Bronchial epithelial cell (primary cell): ENCODE data around the gene DLG1. TPM values are rescaled to one million over a fixed set of nuclear protein-coding genes. Genes with fewer than 3 reads are reported as not detected.

Source experiments
- DNase-seq: peaks from one replicate; pipeline ENCODE4 v3.0.0-alpha.2; 2010; ENCODE audit warnings: low read depth
- FAIRE-seq: peaks from 2 replicates; lab custom pipeline; 2011; peaks lifted over from hg19 to GRCh38; lab: Jason Lieb, UNC
- H3K27me3 ChIP-seq: 2 replicates; pipeline ENCODE4 v1.5.1; 2011; ENCODE audit warnings: low read length; ENCODE audit not compliant: control insufficient read depth, insufficient read depth
- H3K36me3 ChIP-seq: 2 replicates; pipeline ENCODE4 v1.5.1; 2011; ENCODE audit warnings: low read length; ENCODE audit not compliant: control insufficient read depth, insufficient read depth
- H3K4me3 ChIP-seq: 2 replicates; pipeline ENCODE4 v1.5.1; 2011; ENCODE audit warnings: mild to moderate bottlenecking, low read depth, low read length, control low read depth
- CTCF ChIP-seq: IDR thresholded peaks from 2 replicates; pipeline ENCODE4 v1.5.1; 2011; ENCODE audit warnings: mild to moderate bottlenecking, moderate library complexity, low read length, control low read depth, inconsistent platforms; ENCODE audit not compliant: insufficient read depth, severe bottlenecking
- total RNA-seq: library from RNA; depleted of rRNA; stranded (reverse); fragments of >200 nt; gene quantifications from 2 replicates; pipeline ENCODE4 v1.2.1, GENCODE V29; 2014

The DLG1 gene
- total RNA-seq, 1 donor from 2014 or later, result 66.6 TPM

DNA sequence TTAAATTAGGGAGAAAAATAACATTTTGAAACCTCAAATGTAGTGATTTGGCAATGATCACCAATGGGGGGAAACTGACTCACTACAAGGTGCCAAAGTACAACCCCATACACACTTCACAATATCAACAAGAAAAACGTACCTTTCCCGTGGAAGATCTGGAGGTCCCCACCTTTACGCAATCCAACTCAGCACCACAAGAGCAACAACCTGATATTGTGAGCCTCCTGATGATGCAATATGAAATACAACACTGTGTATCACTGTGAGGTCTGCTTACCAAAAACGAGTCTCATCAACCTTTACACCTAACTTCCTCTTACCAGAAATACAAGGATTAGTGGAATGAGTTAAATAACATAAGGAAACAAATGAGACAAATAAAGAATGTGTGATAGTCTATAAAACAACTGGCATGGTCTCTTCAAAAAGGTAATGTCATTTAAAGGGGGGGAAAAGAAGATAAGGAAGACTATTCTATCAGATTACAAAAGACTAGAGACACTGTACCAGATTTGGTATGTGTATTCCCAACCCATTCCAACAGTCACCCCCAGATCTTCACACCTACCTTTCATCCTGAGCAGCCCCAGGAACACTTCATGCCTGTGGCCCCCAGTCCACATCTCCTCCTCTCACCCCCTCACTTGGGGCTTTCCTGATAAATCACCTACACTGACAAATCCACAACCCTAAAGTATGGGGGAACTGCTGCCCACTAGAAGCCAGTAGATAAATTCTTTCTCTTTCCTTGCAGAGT is 27.7 kb downstream of the DLG1 start:
- H3K36me3 ChIP-seq, result peaks cover 1% of the 10 kb centered on the region
- no peak overlapping the region for H3K4me3 ChIP-seq
- H3K27me3 ChIP-seq, result no peaks in the 10 kb centered on the region
- DNase-seq (peak; percentile 56), FAIRE-seq (no peak)
- TF ChIP-seq CTCF, result no peak

GRCh38 chr3:197269024-197269423 is 29.4 kb downstream of the DLG1 start:
- Histone ChIP-seq H3K4me3 (no peak overlapping the region), H3K36me3 (peaks cover 1% of the 10 kb centered on the region), H3K27me3 (no peaks in the 10 kb centered on the region)
- TF ChIP-seq CTCF, result no peak
- no peak for FAIRE-seq
- no peak for DNase-seq

- H3K4me3 ChIP-seq, result no peak overlapping the region
- no peaks in the 10 kb centered on the region for H3K27me3 ChIP-seq
- no peak for DNase-seq
- peaks cover 1% of the 10 kb centered on the region for H3K36me3 ChIP-seq
- TF ChIP-seq CTCF, result no peak
- no peak for FAIRE-seq
Observed at GRCh38 chr3:197268294-197268693, 30.1 kb downstream of the DLG1 start.

GRCh38 chr3:197266331-197266730 is 32.1 kb downstream of the DLG1 start:
- no peak for TF ChIP-seq CTCF
- Histone ChIP-seq H3K36me3 (peaks cover 1% of the 10 kb centered on the region), H3K27me3 (no peaks in the 10 kb centered on the region), H3K4me3 (no peak overlapping the region)
- FAIRE-seq, result no peak
- no peak for DNase-seq

GRCh38 chr3:197262709-197263108 is 35.7 kb downstream of the DLG1 start:
- DNase-seq (no peak), FAIRE-seq (no peak)
- H3K4me3 ChIP-seq, result no peak overlapping the region
- H3K36me3 ChIP-seq, result peaks cover 1% of the 10 kb centered on the region
- no peak for TF ChIP-seq CTCF
- H3K27me3 ChIP-seq, result no peaks in the 10 kb centered on the region

GRCh38 chr3:197261164-197261509 is 37.3 kb downstream of the DLG1 start:
- FAIRE-seq, result no peak
- no peaks in the 10 kb centered on the region for H3K36me3 ChIP-seq
- no peak overlapping the region for H3K4me3 ChIP-seq
- no peaks in the 10 kb centered on the region for H3K27me3 ChIP-seq
- DNase-seq, result no peak
- no peak for TF ChIP-seq CTCF
